Fibroblast of villous mesenchyme (primary cell): ENCODE data around the gene MGAT5. TPM values are rescaled to one million over a fixed set of nuclear protein-coding genes. Genes with fewer than 3 reads are reported as not detected.
A peak's percentile ranks its signal among the peaks of the same experiment; 100 is the strongest.

ENCODE experiments used
- DNase-seq: peaks from one replicate; pipeline ENCODE4 v3.0.0-alpha.2; 2010; ENCODE audit warnings: low read depth
- H3K4me3 ChIP-seq: 2 replicates; pipeline ENCODE4 v1.5.1; 2011; ENCODE audit warnings: low read depth, mild to moderate bottlenecking, low read length
- CTCF ChIP-seq: IDR thresholded peaks from 2 replicates; pipeline ENCODE4 v1.5.1; 2012; ENCODE audit warnings: low read depth, mild to moderate bottlenecking, low read length; ENCODE audit not compliant: insufficient read depth
- total RNA-seq: library from RNA; depleted of rRNA; stranded (reverse); fragments of >200 nt; gene quantifications from 2 replicates; pipeline ENCODE4 v1.2.3, GENCODE V29; 2012

The MGAT5 gene
- total RNA-seq, 1 donor = 109 TPM

- TF ChIP-seq CTCF = no peak
- H3K4me3 ChIP-seq = no peak overlapping the region
- DNase-seq = no peak
These were observed 41.1 kb upstream of the MGAT5 start for GRCh38 chr2:134212746-134213145.

- TF ChIP-seq CTCF = no peak
These were observed 37.6 kb upstream of the MGAT5 start for GRCh38 chr2:134216152-134216829.

GRCh38 chr2:134217351-134217750, 36.5 kb upstream of the MGAT5 start:
- no peak overlapping the region for H3K4me3 ChIP-seq
- no peak for TF ChIP-seq CTCF
- no peak for DNase-seq

More at GRCh38 chr2:134216152-134216829, 37.6 kb upstream of the MGAT5 start:
- no peak overlapping the region for H3K4me3 ChIP-seq
- no peak for DNase-seq

- peak; percentile 59 for DNase-seq
- H3K4me3 ChIP-seq = no peak overlapping the region
- no peak for TF ChIP-seq CTCF
These were observed 35.9 kb upstream of the MGAT5 start for GRCh38 chr2:134217924-134218323.

GRCh38 chr2:134218414-134218813, 35.5 kb upstream of the MGAT5 start:
- DNase-seq = no peak
- no peak overlapping the region for H3K4me3 ChIP-seq
- no peak for TF ChIP-seq CTCF

- no peak for DNase-seq
- TF ChIP-seq CTCF = no peak
These were observed 34.8 kb upstream of the MGAT5 start for GRCh38 chr2:134218930-134219658.

More at GRCh38 chr2:134218930-134219658, 34.8 kb upstream of the MGAT5 start:
- H3K4me3 ChIP-seq = no peak overlapping the region
